Inflammatory macrophage treated with lipopolysaccharide for 1 hour (primary cell): Measurements from ENCODE around the gene NUAK1.
"Not testable (repeated sequence)": the region's sequence is repeated elsewhere in the genome, so short reads cannot be mapped to it uniquely, and the experiment has no call there.

Experiments used
- DNase-seq, 2 donors: peaks; one replicate each; pipeline ENCODE4 v3.0.0-alpha.2; 2020 to 2022

The NUAK1 gene

GRCh38 chr12:106027286-106027685 is 111.5 kb downstream of the NUAK1 start:
- no peak for DNase-seq

DNA sequence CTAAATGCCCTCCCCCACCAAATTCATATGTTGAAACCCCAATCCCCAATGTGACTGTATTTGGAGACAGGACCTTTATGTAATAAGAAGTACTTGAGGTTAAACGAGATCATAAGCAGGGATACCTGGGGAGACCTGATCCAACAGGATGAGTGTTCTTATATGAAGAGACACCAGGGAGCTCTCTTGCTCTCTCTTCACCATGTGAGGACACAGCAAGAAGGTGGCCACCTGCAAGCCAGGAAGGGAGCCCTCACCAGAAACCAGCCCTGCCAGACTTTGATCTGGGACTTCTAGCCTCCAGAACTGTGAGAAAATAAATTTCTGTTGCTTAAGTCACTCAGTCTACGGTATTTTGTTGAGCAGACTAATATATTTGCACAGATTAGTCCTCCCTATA is 113.6 kb downstream of the NUAK1 start:
- no peak for DNase-seq

- DNase-seq: no peak
These were observed 115.7 kb downstream of the NUAK1 start for GRCh38 chr12:106023039-106023438.

- no peak for DNase-seq
These were observed 116.2 kb downstream of the NUAK1 start for GRCh38 chr12:106022568-106023012.

GRCh38 chr12:106021516-106021915 is 117.2 kb downstream of the NUAK1 start:
- DNase-seq: no peak

- no peak for DNase-seq
These were observed 118.0 kb downstream of the NUAK1 start for GRCh38 chr12:106020736-106021135.

- DNase-seq: no peak
These were observed 119.6 kb downstream of the NUAK1 start for GRCh38 chr12:106019144-106019543.

DNA sequence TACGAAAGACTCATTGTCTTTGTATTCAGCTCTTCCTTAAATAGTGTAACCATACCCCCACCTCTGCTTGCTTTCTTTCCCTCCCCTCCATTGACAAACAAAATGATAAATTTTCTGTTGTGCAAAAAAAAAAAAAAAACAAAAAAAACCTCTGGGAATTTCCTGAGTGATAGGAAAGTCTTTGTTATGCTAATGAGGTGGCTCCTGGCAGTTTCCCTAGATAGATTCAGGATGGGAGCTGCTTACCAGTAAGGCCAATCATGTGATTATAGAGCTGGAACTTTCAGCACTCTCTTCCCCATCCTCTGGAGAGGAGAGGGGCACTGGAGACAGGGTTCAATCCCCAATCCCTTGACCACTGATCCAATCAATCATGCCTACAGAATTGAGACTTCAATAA is 120.5 kb downstream of the NUAK1 start:
- DNase-seq: no peak

- DNase-seq: not testable (repeated sequence)
These were observed 122.0 kb downstream of the NUAK1 start for GRCh38 chr12:106016601-106017278.

DNA sequence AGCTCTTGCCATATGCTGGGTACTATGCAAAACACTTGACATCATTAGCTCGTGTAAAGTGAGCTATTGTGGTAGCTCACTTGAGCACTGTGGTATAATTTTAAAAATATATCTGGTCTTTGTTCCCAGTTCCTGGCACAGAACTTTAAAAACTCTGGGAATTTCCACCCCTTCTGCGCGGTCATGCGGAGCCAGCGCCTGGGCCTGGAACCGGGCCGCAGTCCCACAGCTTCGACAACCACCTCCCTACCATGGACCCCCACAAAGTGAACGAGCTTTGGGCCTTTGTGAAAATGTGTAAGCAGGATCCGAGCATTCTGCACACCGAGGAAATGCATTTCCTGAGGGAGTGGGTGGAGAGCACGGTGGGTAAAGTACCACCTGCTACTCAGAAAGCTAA is 123.1 kb downstream of the NUAK1 start:
- DNase-seq: no peak

- no peak for DNase-seq
These were observed 124.8 kb downstream of the NUAK1 start for GRCh38 chr12:106013941-106014340.
